GM12874 (cell line): Measurements from ENCODE around the gene MGLL.

Experiments used
- CTCF ChIP-seq: IDR thresholded peaks from 2 replicates; pipeline ENCODE4 v1.5.1; 2011; ENCODE audit warnings: low read depth, mild to moderate bottlenecking, control low read depth, low read length, moderate library complexity; ENCODE audit not compliant: insufficient read depth

MGLL gene

DNA sequence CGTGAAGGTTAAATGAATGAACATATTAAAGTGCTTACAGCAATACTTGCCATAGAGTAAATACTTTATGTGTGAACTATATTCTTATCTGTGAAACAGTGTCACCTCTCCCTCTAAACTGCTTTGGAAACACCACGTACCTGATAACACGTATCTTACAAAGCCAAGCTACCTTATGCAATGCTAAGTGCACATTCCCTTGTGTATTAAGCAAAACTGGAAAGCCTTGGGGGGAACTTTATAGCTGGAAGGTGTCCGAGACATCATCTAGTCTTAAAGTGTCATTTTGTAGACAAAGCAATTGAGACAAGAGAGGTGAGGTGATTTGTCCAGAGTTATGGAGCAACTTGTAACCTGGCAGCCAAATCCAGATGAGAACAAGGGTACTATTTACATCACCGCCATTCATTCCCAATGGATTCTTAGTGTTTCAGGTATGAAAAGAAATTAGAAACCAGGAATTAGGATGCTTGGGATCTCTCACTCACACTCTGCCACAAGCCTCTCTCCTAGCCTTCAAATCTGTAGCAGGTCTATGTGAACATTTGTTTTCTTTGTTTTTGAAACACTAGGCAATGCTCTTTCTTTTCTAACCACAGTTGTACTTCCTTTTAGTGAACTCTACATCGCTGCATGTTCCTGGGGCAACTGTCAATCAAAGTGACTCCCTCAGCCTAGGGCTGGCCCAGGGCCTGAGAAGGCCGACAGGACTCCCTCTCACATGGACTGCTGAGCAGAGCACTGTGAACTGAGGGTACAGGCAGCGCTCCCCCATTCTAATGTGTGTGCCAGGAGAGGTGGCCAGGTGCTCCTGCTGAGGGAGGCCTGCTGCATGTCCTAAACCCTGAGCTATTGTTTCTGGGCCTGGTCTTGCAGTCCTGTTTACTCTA is 13.9 kb upstream of the MGLL start:
- no peak for TF ChIP-seq CTCF

- TF ChIP-seq CTCF: no peak
Observed at GRCh38 chr3:127834771-127835170, 12.5 kb upstream of the MGLL start.

DNA sequence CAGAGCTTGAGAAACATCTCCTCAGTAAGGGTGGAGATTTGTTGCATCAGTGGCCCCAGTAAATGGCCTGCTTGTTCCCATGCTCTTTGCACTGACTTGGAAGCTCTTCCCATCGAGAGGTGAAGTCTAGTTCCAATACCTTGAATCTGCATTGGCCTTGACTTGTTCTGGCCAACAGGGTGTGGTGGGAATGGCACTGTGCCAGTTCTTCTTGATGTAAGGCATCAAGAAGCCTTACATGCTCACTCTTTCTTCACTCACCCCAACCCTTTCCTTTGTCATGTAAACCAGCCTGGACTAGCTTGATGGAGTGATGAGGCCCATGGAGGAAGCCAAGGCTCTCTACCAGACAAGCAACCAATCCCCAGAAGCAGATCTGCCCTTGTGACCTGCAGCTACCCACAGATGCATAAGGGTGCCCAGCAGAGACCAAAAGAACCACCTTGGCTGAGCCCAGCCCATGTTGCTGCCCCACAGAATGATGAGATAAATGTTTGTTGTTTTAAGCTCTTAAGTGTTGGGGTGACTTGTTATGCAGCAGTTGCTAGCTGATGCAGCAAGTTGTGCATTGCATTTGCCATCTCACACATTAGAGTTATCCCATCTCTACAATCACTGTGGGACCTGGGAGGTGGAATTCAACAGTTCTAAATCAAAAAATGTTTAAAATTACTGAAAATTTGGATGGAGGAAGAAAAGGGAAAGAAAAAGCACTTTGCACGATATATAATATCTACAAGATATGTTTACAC is 11.1 kb upstream of the MGLL start:
- no peak for TF ChIP-seq CTCF

DNA sequence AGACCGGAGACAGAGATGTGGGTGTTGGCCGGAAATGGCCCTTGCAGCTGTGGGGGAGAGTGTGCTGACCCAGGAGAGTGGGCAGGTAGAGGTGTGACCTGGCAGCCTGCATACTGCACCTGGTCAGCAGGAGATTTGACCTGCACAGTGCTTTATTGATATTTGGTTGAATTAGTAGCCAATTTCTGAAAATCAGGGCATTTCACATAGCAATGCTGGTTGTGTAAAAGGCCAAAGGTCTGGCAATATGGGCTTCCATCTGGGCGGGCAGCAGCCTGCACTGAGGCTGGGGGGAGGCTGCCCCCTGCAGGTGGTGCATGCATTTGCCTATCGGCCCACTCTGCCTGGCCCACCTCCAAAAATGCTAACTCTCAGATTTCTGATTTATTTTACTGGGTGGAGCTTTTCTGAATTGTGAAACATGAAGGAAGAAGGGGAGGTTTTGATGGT is 9.4 kb upstream of the MGLL start:
- peak; percentile 67 for TF ChIP-seq CTCF

DNA sequence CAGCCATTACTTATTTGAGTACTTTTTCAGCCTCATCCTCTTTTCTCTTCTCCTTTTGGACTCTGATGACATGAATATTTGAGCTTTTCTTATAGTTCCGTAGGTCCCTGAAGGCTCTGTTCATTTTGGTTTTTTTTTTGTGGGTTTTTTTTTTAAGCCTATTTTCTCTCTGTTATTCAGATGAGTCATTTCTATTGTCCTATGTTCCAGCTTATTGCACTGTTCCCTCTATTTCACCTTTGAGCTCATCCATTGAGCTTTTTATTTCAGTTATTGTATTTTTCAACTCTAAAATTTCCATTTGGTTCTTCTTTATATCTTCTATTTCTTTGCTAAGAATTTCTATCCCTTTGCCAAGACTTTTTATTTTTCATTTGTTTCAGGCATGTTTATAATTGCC is 7.2 kb upstream of the MGLL start:
- TF ChIP-seq CTCF: no peak

DNA sequence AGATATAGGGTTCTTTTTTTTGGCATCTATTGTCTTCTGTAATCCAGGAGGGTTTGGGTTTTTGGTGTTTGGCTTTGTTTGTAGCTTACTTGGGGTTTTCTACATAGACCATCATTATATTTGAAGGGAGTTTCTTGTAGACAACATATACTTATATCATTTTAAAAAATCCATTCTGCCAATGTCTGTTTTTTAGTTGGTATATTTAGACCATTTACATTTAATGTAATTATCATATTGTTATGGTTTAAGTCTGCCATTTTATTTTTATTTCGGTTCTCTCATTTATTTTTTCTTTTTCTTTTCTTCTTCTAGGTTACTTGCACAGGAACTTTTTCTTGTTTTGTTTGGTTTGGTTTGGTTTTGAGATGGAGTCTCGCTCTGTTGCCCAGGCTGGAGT is 5.5 kb upstream of the MGLL start:
- TF ChIP-seq CTCF: no peak

- TF ChIP-seq CTCF: no peak
Observed at GRCh38 chr3:127825756-127826155, 3.4 kb upstream of the MGLL start.
